Activated CD4-positive, alpha-beta T cell treated with anti-CD3 and anti-CD28 coated beads, Interleukin-10, Interleukin-2, amounts not matched to agents 100 ng/mL and 50 ng/mL, durations not matched to agents 16 hours and 8 hours (primary cell): ENCODE results near the gene INPP1.
A peak's percentile ranks its signal among the peaks of the same experiment; 100 is the strongest.
"Not testable (repeated sequence)": the region's sequence is repeated elsewhere in the genome, so short reads cannot be mapped to it uniquely, and the experiment has no call there.

Experiments used
- DNase-seq: peaks from one replicate; pipeline ENCODE4 v3.0.0-alpha.2; 2020

The INPP1 gene

DNA sequence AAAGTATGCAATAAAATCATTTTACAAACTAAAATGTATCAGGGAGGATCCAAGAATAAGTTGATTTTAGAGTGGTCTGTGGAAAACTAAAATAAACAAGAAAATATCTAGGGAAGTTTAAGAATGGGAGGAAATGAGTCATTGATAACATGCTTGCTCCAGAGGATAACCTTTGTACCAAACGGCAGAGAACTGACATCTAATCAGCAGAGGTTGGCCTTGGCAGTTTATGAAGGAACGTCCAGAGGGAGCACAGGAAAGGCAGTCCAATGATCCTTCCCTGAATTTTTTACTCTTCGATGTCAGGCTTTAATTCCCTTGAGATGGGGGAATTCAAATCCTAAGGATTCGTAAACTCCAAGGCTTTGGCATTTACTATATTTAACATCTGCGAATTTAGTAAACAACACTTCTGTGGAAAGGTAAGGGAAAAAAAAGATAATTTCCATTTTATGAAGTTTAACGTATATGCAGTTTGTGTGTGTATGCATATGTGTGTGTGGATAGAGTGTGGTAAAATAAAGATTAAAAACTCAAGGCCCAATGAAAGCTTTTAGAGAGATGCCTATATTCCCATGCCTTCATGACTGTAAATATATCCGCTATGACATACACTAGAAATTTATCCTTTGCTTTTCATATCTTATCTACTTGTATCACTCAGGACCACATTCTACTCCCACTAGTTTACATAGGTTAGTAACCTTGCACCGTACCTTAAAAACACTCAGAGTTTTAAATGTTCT lies 8.7 kb upstream of the INPP1 start:
- DNase-seq, result no peak

DNA sequence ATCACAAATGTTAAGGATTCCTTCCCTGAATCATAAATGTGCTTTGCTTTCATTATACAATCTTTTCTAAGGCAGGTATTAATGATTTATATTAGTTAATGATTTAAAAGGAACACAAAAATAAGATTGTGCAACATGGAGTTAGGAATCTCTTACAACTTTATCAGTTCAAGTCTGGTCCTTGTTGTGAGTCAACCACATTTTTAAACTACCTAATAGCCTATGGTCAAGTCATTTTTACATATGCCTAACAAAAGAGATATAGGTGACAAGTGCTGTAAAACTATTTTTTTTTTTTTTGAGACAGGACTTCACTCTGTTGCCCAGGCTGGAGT lies 8.2 kb upstream of the INPP1 start:
- DNase-seq, result no peak

DNA sequence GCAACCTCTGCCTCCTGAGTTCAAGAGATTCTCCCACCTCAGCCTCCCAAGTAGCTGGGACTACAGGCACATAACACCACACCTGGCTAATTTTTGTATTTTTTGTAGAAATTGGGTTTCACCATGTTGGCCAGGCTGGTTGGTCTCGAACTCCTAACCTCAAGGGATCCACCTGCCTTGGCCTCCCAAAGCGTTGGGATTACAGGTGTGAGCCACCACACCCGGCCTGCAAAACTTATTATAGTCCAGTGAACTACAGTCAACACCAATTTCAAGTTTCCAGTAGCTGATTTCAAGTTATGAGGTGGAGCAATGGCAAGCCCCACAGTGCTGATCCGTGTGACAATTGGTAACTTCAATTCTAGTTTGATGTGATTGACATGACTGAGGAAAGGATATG lies 7.8 kb upstream of the INPP1 start:
- DNase-seq, result not testable (repeated sequence)

DNA sequence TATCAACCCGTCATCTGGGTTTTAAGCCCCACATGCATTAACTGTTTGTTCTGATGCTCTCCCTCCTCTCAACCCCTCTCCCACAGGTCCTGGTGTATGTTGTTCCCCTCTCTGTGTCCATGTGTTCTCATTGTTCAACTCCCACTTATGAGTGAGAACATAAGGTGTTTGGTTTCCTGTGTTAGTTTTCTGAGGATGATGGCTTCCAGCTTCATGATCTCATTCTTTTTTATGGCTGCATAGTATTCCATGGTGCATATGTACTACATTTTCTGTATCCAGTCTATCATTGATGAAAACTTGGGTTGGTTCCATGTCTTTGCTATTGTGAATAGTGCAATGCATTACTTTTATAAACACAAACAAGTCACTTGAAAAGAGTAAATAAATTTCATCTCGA lies 7.0 kb upstream of the INPP1 start:
- no peak for DNase-seq

DNA sequence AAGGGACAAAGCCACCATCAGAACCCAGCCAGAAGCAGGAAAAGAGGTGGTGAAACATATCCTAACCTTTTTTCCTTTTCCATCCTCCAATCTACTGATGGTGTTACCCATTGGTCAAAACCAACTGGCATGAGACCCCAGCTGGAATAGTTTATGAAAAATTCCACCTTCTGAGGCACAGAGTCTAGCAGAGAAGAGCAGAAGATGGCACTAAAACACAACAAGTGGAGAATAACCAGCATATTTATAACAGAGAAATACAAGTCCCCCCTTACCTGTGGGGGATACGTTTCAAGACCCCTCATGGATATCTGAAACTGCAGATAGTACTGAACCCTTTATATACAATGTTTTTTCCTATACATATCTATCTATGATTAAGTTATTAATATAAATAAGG lies 4.9 kb upstream of the INPP1 start:
- DNase-seq, result no peak

DNA sequence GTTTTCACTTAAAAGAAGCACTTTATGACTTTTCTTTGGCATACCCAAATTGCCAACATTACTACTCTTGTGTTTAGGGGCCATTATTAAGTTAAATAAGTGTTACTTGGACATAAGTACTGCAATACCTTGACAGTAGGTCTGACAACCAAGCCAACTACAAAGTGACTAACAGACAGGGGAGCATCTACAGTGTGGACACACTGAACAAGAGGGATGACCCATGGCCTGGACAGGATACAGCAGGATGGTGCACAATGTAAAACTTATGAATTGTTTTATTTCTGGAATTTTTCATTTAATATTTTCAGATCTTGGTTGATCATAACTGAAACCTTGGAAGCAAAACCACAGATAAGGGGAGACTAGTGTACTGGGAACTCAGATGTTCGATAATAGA lies 4.0 kb upstream of the INPP1 start:
- DNase-seq, result no peak

DNA sequence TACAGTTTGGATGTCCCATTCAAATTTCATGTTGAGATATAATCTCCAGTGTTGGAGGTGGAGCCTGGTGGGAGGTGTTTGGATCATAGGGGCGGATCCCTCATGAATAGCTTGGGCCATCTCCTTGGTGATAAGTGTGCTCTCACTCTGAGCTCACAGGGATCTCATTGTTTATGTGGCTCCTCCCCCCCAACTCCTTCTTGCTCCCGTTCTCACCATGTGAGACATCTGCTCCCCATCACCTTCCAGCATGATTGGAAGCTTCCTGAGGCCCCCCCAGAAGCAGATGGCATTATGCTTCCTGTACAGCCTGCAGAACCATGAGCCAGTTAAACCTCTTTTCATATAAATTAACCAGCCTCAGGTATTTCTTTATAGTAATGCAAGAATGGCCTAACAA lies 3.0 kb upstream of the INPP1 start:
- DNase-seq, result no peak

DNA sequence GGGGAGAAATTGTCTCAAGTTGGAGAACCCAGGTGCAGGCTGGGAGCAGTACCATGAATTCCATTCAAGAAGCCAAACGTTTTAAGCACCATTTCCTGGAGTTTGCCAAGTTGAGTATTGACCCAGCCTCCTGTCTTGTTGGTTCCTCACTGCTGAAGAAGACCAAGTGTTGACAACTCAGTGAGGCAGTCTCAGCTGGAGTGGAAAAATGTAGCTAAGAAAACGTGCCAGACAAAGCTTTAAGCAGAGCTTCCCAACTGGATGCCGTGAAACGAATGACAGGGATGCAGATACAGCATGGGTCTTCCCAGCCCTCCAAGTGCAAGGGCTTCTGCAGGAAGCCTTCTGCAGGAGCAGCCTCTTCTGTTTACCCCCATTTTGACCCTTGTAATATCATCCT lies 778 bp upstream of the INPP1 start:
- DNase-seq, result no peak

DNA sequence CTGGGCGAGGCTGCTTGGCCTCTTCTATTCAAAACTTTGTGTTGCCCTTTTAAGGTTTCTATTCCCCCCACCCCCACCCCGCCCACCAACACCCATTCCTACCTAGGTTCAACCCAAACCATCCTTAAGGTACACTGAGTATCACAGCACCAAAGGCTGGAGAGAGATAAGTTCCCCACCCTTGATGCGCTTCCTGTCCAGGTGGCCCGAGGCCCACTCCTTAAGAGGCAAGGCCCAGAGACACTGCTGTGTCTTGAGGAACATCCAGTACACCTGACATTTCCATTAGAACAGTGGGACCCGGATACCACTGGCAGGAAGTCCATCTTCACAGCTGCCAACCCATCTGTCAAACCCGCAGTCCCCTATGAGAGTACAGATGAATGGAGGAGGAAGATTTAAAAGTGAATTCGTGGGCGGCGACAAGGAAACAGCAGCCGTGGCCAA lies 277 bp upstream of the INPP1 start:
- no peak for DNase-seq

DNA sequence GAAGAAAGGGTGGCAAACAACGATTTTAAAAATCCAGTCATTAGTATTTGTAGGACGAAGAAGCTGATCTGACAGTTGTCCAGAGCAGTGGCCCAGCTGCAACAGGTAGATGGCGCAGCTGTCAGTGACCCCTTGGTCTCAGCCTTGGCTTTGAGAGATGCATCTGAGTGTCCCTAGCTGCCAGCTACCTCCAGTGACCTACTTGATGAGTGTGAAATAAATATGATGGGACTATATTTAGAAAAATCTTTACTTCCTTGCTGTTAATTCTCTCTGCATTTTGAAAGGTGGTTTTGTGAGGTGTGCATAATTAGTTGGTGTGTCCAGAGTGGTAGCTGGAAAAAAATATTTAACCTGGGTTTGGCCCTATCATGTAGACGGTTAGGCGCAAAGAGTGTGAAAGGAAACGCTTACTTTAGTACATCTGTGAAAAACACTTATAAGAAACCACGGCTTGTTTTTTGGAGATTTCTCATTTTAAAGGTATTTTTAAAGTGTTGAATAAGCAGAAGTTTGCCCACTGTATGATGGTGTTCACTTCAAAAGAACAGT lies 963 bp downstream of the INPP1 start:
- DNase-seq, result peak; percentile 35

DNA sequence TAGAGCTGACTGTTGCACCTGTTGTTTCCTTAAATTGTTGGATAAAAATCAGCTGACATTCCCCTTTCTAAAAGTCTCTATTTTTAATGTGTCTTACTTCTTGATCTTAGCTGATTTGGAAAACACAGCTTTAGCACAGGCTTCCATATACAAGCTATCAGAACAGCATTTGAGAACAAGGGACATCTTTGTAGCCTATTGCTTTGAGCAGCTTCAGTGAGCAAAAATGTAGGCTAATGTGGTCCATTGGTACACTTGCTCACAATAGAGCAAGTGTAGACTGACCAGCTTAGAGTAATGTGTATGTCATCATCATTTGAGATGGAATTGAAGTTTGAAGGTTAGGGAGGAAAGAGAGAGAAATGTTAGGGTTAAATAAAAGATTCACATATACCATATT lies 7.0 kb downstream of the INPP1 start:
- DNase-seq, result no peak

DNA sequence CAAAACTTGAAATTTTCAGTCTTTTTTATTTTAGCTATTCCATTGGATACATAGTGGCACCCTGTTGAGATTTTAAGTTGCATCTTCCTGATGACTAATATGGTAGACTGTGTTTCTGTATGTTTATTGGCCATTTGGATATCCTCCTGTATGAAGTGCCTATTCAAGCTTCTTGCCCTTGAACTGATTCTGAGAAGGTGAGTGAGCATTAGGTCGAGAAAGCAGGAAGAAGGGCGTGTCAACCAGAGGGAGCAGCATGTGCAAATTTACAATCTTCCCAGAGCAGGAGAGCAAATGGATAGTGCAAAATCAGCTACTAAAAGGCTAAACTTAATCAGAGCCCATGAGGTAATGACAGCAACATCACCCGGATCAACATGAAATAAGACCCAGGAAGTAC lies 8.6 kb downstream of the INPP1 start:
- no peak for DNase-seq

DNA sequence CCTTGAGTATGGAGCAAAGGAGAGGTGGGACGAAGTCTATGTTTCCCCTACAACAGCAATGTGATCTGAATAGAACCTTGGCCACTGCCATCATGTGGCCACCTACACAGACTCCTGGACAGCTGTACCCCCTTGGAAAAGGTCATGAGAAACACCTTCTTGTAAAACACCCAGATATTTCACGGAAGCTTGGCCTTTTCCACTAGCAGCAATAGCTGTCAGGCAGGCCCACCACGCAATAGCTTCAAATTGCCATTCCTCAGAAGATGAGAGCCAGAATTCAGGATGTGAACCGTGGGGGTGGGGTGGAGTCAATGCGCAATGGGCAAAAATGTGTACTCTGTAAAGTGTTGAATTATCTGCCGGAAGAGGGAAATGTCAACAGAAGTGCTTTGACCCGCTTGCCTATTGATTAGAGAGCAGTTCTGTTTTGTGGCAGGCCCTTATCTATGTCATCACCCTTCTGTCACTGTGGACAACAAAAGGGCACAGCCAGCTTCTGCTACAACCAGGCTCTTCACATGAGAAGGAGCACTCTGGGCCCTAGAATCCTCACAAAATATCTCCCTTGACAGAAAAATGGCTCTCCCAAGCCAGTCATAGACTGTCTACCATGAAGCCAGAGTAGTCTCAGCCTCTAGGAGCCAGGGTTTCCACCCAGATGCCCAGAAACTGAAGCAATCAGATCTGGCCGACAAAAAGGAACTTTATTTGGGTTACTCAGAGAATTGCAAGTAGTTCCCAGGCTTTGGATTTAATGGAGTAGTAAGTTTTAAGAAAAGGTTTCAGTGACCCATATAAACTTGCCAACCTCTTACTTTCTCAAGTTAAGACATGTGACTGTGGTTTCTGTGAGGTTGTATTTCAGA lies 9.5 kb downstream of the INPP1 start:
- DNase-seq, result no peak

DNA sequence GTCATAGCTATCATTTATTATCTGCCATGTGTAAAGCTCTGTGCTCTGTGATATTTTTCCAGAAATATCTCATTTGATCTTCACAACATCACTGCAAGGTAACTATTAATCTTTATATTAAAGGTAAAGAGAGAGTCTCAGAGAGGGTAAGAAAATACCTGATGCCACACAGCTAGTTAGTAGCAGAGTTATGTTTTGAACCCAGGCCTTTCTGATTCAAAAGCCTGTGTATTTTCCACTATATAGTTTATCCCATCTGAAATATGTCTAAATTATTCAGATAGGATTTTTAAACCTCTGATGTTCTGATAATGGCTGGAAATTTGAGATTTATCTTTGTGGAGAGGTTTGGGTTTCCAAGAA lies 10.1 kb downstream of the INPP1 start:
- DNase-seq, result no peak

DNA sequence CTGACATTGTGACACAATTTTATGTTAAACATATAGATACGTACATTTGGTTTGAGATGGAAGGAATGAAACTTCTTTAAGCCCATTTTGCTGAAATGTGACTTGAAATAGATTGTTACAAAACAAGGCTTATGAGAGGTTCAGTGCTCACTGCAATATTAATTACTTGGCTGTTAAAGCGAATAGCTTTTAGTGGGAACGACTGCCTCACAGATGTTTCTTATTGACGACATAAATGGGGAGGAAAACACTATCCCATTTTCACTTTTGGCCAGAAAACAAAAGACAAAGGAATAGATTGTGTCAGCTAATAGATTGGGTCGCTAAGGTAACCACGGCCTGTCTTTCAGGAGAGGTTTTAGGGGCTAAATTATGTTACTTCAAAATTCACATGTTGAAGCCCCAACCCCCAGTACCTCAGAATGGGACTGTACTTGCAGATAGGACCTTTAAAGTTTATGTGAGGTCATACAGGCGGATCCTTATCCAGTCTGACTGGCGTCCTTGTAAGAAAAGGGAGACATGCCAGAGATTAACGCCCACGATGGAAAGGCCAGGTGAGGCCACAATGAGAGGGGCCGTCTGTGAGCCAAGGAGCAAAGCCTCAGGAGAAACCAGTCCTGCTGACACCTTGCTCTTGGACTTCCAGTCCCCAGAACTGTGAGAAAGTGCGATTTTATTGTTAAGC lies 10.8 kb downstream of the INPP1 start:
- no peak for DNase-seq

DNA sequence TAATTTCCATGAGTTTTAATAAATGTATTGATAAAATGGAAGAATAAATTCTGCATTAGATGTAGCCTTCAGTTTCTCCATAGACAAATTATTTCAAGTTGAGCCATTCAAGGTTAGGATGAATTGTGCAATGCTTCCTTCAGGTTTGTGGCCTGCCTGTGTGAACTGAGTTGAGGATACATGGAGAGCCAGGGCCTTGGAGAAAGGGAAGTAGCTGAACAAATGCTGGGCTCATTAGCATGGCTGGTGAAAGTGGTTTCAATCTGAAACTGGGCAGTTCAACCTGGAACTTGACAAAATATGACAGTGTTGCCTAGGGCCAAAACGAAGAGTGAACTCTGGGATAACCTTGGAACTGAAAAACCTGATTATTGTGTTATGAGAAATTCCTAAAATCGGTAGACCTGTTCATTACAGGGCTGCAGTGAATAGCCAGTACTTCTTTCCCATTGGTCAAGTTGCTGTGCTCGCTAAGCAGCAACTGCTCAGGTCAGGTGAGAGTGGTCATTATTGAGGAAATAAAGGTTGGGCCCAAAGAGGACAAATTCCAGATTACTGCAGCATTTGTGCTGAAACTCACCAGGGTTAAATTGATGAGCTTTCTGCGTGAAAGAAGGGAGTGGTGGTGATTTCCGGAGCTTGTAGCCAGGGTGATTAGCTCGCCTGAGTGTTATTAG lies 12.7 kb downstream of the INPP1 start:
- DNase-seq, result no peak

DNA sequence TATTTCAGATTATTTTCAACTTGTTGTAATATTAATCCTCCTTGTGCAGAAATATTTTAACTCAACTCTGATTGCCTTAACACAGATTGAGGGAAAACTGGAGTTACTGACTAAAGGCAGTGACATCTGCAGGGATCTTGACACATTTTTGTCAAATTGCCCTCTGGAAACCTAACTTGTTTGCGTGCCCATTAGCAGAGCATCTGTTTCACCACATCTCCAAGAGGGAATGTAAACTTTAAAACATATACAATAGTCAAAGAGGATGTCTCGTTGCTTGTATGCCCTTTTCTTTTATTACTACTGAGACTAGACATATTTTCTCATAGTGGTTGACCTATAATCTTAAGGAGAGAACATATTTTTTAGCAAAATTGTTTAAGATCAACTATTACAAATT lies 14.2 kb downstream of the INPP1 start:
- DNase-seq, result no peak

DNA sequence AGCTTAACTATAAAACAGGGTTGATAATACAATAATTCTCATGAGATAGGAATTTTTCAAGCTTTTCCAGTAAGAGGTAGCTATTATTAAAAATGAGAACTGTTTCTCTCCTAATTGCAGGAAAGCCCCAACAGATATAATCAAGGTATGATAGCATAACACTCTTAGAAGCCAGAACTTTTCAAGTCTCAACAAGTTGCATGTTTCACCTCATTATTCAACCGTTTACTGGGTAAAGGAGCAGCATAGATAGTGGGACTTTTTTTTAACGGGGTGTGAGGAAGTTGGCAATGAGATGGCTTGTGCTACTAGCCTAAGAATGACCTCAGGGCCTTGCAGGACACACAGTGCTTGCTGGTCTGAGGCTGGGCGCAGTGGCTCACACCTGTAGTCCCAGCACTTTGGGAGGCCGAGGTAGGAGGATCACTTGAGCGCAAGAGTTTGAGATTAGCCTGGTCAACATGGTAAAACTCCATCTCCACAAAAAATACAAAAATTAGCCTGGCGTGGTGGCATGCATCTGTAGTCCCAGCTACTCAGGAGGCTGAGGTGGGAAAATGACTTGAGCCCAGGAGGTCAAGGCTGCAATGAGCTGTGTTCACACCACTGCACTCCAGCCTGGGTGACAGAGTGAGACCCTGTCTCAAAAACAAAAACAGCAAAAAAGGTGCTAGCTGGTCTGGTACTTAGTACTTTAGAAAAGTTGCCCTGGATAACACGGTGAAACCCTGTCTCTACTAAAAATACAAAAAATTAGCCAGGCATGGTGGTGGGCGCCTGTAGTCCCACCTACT lies 15.5 kb downstream of the INPP1 start:
- not testable (repeated sequence) for DNase-seq

DNA sequence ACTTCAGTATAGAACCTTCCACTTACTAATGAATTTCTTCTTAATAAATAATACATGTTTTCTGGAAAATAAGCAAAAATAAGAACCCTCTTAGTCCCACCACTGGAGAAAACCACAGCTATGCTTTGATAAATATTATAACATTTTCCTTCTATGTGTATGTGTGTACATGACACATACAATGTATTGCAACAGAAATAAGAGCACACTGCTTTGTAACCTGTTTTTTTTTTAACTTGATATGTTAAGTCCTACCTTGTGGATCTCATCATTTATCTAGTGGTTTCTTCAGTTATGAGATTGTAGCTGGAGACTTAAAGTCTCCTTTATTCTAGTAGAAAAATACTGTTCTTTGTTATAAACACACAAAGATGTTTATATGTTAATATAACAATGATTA lies 17.2 kb downstream of the INPP1 start:
- no peak for DNase-seq

DNA sequence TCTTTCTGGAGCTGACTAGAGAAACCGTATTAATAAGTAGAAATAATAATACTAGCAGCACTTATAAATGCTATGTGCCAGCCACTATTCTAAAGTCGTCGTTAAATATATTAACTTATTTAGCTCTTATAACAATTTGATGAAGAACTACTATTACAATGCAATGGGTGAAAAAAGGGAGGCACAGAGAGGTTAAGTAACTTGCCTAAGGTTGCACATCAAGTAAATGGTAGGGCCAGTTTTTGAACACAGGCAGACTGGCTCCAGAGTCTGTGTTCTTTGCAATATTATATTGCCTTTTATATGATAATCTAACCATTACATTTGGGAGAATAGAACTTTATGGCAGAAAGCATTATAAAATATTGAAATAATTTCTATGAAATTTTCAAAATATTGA lies 17.6 kb downstream of the INPP1 start:
- no peak for DNase-seq

DNA sequence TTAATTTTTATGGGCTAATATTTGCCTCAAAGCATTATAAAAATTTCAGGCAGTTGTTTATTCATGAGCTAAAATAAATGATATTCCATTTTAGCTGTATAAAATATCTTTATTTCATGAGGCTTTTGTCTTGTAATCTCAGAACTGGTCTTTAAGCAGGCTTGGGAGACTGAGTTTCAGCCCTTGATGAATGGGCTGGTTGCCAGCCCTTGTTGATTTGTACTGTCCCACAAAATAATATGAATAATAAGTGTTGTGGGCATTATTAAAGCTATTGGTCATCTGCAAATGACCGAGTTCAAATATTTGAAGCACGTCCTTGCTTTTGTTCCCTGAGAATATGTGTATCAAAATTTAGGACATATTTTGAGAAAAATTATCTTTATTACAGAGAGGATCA lies 18.2 kb downstream of the INPP1 start:
- DNase-seq, result no peak

DNA sequence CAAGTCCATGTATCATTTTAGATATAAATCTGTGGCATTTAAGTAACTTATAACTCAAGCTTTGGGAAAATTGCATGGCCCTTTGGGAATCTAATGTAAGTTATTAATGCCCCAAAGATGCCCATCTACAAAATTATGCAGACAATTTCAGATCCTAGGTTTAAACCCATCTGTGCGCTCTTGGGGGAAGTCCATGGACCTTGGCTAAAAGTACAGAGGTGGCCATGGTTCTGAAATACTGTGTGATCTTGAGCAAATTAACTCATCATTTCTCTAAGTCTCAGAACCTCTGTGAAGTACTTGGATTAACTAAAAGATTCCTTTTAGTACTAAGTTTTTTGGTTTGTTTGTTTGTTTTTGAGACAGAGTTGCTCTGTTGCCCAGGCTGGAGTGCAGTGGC lies 19.5 kb downstream of the INPP1 start:
- no peak for DNase-seq
